ENCODE data around the gene SMIM41. TPM values are rescaled to one million over a fixed set of nuclear protein-coding genes. Genes with fewer than 3 reads are reported as not detected.

The SMIM41 gene
- total RNA-seq, 1 donor from 2014 or later: not detected

DNA sequence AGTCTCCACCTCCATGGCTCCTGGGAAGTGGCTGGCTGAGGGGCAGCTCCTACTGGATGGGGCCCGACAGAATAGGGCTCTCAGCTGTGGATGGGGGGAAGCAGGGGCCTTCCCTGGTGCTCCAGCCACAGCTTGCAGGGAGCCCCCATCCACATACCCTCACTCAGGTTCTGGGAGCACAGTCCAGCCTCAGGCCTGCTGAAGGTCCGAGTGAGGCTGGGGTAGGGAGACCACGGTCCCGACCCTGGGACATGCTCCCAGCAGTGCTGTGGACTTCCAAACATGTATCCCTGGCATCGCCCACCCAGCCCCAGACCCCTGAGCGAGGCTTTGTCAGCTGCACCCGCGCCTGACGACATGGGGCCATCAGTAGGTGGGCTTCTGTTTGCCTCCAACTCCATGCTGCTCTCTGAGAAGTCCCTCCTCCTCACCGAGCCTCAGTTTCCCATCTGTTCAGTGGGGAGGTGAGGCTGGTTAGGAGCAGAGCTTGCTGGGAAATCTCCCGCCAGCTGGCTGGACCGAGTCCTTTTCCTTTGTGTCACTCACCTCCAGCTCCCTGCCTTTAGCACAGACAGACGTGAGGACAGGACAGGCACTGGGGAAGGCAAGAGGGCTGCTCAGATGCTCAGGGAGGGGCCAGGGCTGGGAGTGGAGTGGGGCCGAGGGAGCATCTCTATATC, 18.9 kb upstream of the SMIM41 start:
- no peaks in the 10 kb centered on the region for H3K27me3 ChIP-seq (ENCODE audit: control insufficient read depth, insufficient read depth, low read length)
- no peak for DNase-seq (ENCODE audit: low read depth)
- no peaks in the 10 kb centered on the region for H3K36me3 ChIP-seq (ENCODE audit: control insufficient read depth, insufficient read depth, low read length)
- TF ChIP-seq, protein P1, sequence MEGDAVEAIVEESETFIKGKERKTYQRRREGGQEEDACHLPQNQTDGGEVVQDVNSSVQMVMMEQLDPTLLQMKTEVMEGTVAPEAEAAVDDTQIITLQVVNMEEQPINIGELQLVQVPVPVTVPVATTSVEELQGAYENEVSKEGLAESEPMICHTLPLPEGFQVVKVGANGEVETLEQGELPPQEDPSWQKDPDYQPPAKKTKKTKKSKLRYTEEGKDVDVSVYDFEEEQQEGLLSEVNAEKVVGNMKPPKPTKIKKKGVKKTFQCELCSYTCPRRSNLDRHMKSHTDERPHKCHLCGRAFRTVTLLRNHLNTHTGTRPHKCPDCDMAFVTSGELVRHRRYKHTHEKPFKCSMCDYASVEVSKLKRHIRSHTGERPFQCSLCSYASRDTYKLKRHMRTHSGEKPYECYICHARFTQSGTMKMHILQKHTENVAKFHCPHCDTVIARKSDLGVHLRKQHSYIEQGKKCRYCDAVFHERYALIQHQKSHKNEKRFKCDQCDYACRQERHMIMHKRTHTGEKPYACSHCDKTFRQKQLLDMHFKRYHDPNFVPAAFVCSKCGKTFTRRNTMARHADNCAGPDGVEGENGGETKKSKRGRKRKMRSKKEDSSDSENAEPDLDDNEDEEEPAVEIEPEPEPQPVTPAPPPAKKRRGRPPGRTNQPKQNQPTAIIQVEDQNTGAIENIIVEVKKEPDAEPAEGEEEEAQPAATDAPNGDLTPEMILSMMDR (IDR thresholded peaks at IDR 0.05; ENCODE audit: insufficient read depth, low read length, poor library complexity, severe bottlenecking): no peak
- no peak overlapping the region for H3K4me3 ChIP-seq (ENCODE audit: low read depth, low read length)

- no peaks in the 10 kb centered on the region for H3K36me3 ChIP-seq (ENCODE audit: control insufficient read depth, insufficient read depth, low read length)
- H3K27me3 ChIP-seq (ENCODE audit: control insufficient read depth, insufficient read depth, low read length): no peaks in the 10 kb centered on the region
- TF ChIP-seq, protein P1 (IDR thresholded peaks at IDR 0.05; ENCODE audit: insufficient read depth, low read length, poor library complexity, severe bottlenecking): no peak
- no peak for DNase-seq (ENCODE audit: low read depth)
- H3K4me3 ChIP-seq (ENCODE audit: low read depth, low read length): no peak overlapping the region
Measured at GRCh38 chr12:52061470-52062166, 17.9 kb upstream of the SMIM41 start.

- DNase-seq (ENCODE audit: low read depth): no peak
- no peaks in the 10 kb centered on the region for H3K36me3 ChIP-seq (ENCODE audit: control insufficient read depth, insufficient read depth, low read length)
- TF ChIP-seq, protein P1 (IDR thresholded peaks at IDR 0.05; ENCODE audit: insufficient read depth, low read length, poor library complexity, severe bottlenecking): no peak
- H3K27me3 ChIP-seq (ENCODE audit: control insufficient read depth, insufficient read depth, low read length): no peaks in the 10 kb centered on the region
- H3K4me3 ChIP-seq (ENCODE audit: low read depth, low read length): no peak overlapping the region
Measured at GRCh38 chr12:52062167-52063081, 17.1 kb upstream of the SMIM41 start.

DNA sequence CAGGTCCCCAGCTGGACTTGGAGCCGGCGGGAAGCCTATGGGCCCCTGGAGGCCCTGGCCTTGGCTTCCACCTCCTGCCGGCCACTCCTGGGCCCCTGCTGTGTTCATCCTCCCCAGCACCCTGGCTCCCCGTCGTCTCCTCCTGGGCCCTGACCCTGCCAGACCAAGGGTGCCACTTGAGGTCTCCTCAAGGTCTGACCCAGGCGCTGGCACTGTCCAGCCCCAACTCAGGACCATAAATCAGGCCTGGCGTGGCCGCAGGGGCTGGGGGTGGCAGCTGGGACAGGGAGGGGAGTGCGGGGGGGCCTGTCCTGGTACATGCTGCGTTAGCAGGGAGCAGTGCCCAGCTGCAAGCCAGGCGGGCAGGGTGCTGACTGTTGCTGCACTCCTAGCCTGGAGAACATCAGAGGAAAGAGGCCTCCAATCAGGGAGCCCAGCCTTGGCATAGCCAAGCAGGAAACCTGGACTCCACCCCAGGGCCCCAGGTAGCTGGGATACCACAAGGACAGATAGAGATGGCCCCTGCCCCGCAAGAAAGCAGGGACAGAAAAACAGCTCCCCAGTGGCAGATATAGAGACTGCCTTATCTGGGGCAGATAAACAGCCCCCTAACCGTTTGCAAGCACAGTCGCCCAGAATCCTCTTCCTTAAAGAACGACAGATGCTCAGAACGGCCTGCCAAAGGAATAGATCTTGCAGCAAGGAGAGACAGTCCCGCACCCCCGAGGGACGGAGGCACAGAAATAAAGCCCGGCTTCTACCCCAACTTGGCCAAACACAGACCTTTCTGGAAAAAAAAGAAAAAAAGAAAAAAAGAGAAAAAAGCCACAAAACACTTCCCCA, 16.2 kb upstream of the SMIM41 start:
- H3K36me3 ChIP-seq (ENCODE audit: control insufficient read depth, insufficient read depth, low read length): no peaks in the 10 kb centered on the region
- no peak for DNase-seq (ENCODE audit: low read depth)
- H3K4me3 ChIP-seq (ENCODE audit: low read depth, low read length): no peak overlapping the region
- H3K27me3 ChIP-seq (ENCODE audit: control insufficient read depth, insufficient read depth, low read length): no peaks in the 10 kb centered on the region
- TF ChIP-seq, protein P1 (IDR thresholded peaks at IDR 0.05; ENCODE audit: insufficient read depth, low read length, poor library complexity, severe bottlenecking): no peak

- TF ChIP-seq, protein P1 (IDR thresholded peaks at IDR 0.05; ENCODE audit: insufficient read depth, low read length, poor library complexity, severe bottlenecking): no peak
- no peak for DNase-seq (ENCODE audit: low read depth)
- Histone ChIP-seq H3K27me3 (ENCODE audit: control insufficient read depth, insufficient read depth, low read length) (no peaks in the 10 kb centered on the region), H3K36me3 (ENCODE audit: control insufficient read depth, insufficient read depth, low read length) (no peaks in the 10 kb centered on the region), H3K4me3 (ENCODE audit: low read depth, low read length) (no peak overlapping the region)
Measured at GRCh38 chr12:52063981-52064649, 15.4 kb upstream of the SMIM41 start.

Measured in kidney epithelial cell (primary cell).